GM21737 (cell line): ENCODE data around the gene ARL9.
"Not testable (repeated sequence)": the region's sequence is repeated elsewhere in the genome, so short reads cannot be mapped to it uniquely, and the experiment has no call there.

Experiments
- ATAC-seq: cut with Tn5 transposase; IDR thresholded peaks from one replicate; pipeline ENCODE4 v1.9.1; 2021; ENCODE audit warnings: mild to moderate bottlenecking, moderate library complexity; ENCODE audit not compliant: unreplicated experiment

Gene ARL9

GRCh38 chr4:56505269-56506130 lies at the start of gene ARL9:
ARL9 (plus strand) TSS chr4:56505791; CDS start chr4:56505863, 72 bp downstream.
- ATAC-seq = peak; percentile 78

- no peak for ATAC-seq
Observed at GRCh38 chr4:56460085-56460484, 45.5 kb upstream of the ARL9 start.

- no peak for ATAC-seq
Observed at GRCh38 chr4:56462157-56462556, 43.4 kb upstream of the ARL9 start.

- no peak for ATAC-seq
Observed at GRCh38 chr4:56463711-56464110, 41.9 kb upstream of the ARL9 start.

- no peak for ATAC-seq
Observed at GRCh38 chr4:56464581-56464980, 41.0 kb upstream of the ARL9 start.

GRCh38 chr4:56465599-56466295 lies 39.8 kb upstream of the ARL9 start:
- ATAC-seq = no peak

- ATAC-seq = not testable (repeated sequence)
Observed at GRCh38 chr4:56466296-56466761, 39.3 kb upstream of the ARL9 start.

GRCh38 chr4:56466910-56467283 lies 38.7 kb upstream of the ARL9 start:
- ATAC-seq = no peak

GRCh38 chr4:56467284-56468096 lies 38.1 kb upstream of the ARL9 start, which contains the start of gene SRP72:
SRP72 (plus strand) TSS chr4:56467617; CDS start chr4:56467636, 19 bp downstream.
- ATAC-seq = peak; percentile 92

- ATAC-seq = peak; percentile 52
Observed at GRCh38 chr4:56468097-56468422, 37.5 kb upstream of the ARL9 start.

- no peak for ATAC-seq
Observed at GRCh38 chr4:56469489-56470210, 35.9 kb upstream of the ARL9 start.

- no peak for ATAC-seq
Observed at GRCh38 chr4:56475917-56476316, 29.7 kb upstream of the ARL9 start.

- ATAC-seq = no peak
Observed at GRCh38 chr4:56477192-56477702, 28.3 kb upstream of the ARL9 start.

- ATAC-seq = no peak
Observed at GRCh38 chr4:56480691-56481090, 24.9 kb upstream of the ARL9 start.

GRCh38 chr4:56496241-56496640 lies 9.3 kb upstream of the ARL9 start:
- ATAC-seq = no peak

- ATAC-seq = no peak
Observed at GRCh38 chr4:56511098-56511497, 5.5 kb downstream of the ARL9 start.

- ATAC-seq = no peak
Observed at GRCh38 chr4:56512166-56512565, 6.6 kb downstream of the ARL9 start.

- ATAC-seq = no peak
Observed at GRCh38 chr4:56513517-56513916, 7.9 kb downstream of the ARL9 start.

- peak; percentile 97 for ATAC-seq
Observed at GRCh38 chr4:56530269-56531148, 24.9 kb downstream of the ARL9 start.
